Activated CD4-positive, alpha-beta T cell treated with anti-CD3 and anti-CD28 coated beads, Interleukin-2, amount 50 U/mL, for 48 hours (primary cell): ENCODE results near the gene GUCY1A1.
A peak's percentile ranks its signal among the peaks of the same experiment; 100 is the strongest.
"Not testable (repeated sequence)": the region's sequence is repeated elsewhere in the genome, so short reads cannot be mapped to it uniquely, and the experiment has no call there.

ENCODE experiments used
- DNase-seq, 2 experiments: peaks; one replicate each; pipeline ENCODE4 v3.0.0-alpha.2; 2020

The GUCY1A1 gene, protein sequence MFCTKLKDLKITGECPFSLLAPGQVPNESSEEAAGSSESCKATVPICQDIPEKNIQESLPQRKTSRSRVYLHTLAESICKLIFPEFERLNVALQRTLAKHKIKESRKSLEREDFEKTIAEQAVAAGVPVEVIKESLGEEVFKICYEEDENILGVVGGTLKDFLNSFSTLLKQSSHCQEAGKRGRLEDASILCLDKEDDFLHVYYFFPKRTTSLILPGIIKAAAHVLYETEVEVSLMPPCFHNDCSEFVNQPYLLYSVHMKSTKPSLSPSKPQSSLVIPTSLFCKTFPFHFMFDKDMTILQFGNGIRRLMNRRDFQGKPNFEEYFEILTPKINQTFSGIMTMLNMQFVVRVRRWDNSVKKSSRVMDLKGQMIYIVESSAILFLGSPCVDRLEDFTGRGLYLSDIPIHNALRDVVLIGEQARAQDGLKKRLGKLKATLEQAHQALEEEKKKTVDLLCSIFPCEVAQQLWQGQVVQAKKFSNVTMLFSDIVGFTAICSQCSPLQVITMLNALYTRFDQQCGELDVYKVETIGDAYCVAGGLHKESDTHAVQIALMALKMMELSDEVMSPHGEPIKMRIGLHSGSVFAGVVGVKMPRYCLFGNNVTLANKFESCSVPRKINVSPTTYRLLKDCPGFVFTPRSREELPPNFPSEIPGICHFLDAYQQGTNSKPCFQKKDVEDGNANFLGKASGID

DNA sequence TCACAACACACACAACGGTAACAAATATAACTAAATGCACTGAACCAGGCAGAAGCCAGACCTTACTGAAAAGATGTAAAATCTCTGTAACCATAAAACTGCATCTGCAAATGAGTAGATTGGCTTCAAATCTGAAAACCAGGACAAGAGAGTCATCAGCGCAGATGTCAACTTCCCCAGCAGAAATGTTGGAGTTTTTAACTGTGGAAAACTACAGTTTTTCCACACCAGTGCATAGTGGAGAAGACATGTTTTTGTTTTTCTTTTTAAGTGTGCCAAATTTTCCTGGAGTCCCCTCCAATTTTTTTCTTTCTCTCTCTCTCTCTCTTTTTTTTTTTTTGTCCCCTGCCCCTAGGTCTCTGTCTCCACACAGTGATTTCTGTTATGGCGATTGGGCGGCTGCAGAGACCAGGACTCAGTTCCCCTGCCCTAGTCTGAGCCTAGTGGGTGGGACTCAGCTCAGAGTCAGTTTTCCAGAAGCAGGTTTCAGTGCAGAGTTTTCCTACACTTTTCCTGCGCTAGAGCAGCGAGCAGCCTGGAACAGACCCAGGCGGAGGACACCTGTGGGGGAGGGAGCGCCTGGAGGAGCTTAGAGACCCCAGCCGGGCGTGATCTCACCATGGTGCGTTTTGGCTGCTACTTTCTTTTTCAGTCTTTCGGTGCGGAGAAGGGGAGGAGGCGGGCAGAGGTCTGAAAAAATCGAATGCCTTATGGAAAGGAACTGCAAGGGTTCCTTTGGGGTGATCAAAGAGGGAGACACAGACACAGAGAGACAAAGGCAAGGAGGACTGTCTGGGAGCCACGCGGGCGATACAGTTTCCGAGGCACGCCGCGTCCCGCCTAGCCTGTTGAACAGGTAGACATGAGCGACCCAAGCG is at the start of gene GUCY1A1:
Gene GUCY1A1, plus strand, starts transcription at position 505 of the 878 bp plus-strand sequence. CDS start 30,020 bp downstream, outside the sequence.
- peak in 1 of 2 experiments; percentile 0 for DNase-seq

DNA sequence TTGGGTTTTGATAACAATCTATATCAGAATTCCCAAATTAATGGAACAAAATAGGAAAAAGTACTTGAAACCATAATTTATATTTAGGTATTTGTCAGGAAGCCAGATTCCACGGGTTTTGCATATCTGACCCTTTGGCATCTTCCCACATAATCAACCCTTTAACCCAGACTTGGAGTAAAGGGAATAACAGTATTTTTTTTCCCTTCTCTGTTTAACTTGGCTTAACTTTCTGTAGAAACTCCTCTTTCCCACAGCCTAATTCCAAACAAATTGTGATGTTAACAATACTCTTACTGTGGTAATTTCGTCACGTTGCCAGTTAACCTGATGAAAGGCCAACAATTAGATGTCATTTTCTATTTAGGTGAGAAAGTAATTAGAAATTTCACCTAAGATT is 49.4 kb upstream of the GUCY1A1 start:
- no peak for DNase-seq

DNA sequence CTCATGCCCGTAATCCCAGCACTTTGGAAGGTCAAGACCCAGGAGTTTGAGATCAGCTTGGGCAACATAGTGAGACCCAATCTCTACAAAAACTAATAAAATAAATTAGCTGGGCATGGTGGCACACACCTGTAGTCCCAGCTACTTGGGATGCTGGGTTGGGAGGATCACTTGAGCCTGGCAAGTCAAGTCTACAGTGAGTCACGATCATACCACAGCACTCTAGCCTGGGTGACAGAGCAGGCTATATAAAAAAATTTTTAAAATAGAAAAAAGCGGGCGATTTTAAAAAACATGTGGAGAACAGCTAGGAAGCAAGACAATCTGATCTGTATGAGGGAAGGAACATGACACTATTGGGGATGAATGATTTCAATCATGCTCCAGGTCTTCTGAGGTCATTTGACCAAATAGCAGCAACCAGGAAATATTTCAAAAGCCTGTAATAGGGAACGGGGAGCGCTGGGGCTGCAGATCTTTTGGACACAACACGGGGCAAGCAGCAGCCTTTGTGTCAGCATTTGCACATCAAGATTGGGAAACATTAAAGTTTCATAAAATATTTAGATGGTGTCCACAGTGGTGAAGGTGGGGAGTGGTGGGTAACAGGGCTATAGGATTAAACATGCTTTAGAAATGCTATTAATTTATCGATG is 48.3 kb upstream of the GUCY1A1 start:
- DNase-seq = no peak

DNA sequence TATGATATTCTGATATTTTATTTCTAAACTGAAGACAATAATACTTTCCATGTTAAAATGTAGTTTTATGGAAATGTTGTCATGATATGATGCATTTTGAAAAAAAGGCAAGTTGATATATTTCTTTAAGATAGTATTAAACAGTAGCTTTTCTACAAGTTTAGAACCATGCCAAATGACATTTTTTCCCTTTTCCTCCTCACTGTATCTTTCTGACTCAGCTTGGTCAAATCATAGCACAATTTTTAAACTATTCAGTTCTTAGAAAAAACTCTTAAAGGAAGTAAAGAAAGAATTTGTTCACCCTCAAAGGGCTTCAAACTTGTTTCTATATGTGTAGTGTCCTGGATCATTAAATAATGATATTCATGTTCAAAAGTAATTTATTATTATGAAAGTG is 46.0 kb upstream of the GUCY1A1 start:
- no peak for DNase-seq

DNA sequence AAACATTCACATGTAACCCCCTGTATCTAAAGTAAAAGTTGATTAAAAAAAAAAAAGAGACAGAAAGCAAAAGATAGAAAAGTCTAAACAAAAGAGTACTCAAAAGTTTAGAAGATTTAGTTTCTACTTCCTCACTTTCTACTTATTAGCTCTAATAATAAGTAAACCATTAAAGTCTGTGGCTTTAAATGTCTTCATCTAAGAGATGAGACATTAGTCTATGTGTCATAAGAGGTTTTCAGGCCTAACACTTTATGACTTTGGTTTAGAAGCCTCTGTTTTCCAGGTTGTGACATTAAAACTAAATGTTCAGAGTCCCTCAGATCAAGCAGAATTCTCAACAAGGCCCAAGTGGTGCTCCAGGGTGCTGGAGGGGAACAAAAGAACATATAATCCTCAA is 42.2 kb upstream of the GUCY1A1 start:
- DNase-seq = no peak

DNA sequence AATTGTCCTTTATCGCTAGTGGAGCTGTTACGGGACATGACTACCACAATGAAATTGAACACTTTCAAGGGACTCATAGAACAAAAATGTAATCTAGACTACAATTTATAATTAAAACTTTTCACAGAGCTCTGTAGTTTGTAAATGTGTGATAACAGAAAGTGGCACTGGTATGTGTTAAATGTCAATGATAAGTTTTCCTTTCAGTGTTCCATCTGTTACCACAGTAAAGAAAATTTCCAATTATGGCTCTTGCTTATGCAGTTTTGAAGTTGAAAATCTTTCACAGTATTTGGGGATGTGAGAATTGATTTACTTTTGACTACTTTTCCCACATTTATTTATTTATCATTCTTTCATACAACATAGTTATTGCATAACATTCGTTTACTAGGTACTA is 40.1 kb upstream of the GUCY1A1 start:
- no peak for DNase-seq

DNA sequence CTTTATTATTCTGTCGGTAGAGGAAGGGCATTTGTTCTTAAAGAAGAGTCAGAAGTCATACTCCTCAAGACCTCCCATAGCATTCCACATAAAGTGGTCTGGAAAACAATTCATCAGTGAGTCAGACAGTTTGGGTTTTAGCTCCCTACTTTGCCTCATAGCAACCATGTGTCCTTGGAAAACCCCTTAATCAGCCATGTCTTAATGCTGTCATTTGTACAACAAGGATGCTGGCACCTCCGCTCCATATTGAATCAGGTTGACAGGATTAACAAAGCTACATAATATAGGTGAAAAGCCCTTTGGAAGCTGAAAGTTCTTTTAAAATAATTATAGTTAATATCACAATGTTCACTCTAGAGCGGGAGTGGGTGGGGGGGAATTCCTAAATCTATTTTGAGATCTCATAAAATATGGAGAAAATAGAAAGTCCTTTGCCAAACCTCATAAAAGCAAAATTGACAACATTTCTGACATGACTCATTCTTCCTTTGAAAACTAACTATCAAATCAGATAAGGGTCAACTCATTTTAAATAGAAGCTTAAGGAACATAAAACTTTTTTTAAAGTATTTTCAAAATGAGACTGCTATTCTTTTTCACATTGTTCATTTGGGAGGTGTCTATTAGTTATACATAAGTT is 37.3 kb upstream of the GUCY1A1 start:
- no peak for DNase-seq

DNA sequence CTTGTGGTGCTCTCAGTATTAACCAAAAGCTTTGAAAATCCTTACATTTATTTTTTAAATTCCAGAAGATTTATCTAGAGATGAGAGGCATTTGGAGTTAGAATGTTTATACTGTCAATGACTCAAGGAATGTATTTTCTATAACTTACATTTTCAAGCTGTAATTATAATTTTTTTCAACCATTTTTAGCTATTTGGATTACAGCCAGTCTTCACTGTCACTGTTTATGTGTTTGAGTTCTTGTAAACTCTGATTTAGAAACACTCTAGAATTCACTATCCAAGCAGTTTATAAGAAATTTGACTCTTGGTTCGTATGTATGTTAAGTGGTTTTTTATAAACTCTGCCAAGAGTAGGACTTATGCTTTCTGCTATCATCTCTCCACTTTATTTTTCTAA is 36.7 kb upstream of the GUCY1A1 start:
- DNase-seq = no peak

DNA sequence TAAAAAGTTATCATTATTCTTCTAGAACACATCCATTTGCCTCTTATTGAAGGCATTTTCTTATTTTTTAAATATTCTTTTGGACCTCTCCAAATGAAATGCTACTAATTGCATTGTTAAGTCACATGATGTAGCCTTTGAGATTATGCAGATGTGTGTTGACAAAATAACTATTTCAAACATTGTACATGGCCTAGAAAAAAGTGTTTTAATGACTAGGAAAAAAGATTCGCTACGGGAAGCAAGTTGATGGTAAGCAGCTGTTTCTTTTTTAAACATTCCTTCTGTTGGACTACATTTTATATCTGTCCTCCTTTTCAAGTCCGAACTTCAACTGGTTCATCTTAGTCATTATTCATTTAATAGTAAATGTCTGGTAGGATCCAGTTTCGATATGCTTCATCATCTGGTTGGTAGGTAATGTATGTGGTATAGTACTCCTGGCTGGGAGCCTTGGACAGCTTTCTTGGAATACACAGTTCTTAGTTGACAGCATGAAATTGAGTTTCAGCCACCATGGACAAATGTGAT is 34.3 kb upstream of the GUCY1A1 start:
- no peak for DNase-seq

DNA sequence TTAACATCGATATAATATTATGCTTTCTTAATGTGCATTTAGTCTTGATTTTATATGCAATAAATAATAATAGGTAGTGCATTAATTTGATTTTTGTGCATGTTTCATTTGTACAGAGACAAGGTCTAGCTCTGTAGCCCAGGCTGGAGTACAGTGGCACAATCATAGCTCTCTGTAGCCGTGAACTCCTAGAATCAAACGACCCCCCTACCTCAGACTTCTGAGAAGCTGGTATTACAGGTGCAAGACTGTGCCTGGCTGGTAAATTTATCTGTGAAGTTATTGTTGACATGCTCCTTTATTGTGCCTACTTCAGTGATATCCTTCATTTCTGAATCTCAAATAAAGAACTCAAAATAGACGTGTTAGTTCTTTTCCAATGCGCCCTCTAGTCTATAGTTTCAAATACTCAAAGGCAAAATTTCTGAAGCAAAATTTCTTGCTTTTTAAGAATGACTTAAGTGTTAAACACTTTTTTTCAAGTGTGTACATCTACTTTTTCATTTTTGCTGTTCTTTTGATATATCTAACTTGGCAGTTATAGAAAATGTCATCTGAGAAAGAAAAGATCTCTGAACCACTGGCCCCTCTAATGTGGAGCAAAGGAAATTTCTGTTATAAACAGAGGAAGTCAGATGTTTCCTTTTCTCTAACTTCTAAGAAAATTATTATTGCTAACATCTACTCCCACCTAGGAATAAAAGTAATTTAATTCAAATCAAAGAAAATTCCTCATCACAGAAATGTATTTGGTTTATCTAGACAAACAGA is 28.3 kb upstream of the GUCY1A1 start:
- DNase-seq = no peak

DNA sequence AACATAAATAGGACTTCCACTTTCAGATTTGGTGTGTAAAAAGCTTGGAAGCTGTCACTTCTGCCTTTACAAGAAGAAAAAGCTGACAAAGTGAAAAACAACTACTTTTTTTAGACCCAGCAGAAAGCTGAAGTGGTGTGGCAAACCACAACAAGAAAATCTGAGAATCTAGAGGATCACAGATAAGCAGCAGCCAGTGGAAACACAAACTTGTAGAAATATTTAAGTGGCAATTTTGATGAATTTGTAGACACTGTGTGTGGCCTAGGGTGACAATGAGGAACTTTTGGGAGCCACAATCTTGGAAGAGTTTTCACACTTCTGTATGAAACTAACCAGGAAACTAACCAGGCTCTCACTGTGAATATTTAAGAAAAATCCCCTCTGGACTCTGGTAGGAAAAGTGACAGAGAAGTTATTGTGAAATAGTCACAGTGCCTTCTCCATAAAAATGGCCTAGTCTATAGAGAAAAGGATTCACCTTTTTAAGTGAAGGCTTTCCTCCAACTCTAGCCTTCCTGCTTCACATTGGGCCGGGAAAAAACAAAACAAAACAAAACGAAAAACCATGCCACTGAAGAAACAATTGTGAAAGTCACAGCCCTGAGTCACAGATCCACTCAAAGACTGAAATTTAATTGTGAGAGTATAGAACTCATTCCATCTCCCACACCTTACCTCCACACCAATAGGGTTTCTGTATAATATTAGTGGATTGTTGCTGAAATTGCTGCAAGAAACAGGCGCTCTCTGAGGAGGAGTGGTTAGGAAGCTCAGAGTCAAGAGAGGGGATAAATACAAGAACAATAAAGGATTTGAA is 26.7 kb upstream of the GUCY1A1 start:
- DNase-seq = no peak

DNA sequence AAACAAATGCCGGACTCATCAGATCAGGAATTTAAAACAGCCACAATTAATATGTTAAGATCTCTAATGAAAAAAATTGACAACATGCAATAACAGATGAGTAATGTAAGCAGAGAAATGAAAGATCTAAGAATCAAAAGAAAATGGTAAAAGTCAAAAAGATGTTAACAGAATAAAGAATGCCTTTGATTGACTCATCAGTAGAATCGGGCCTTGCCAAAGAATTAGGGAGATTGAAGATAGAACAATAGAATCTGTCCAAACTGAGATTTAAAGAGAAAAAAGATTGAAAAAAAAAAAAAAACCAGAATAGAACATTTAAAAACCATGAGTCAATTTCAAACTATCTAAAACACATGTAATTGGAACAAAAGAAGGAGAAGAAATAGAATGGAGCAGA is 25.9 kb upstream of the GUCY1A1 start:
- DNase-seq = no peak

DNA sequence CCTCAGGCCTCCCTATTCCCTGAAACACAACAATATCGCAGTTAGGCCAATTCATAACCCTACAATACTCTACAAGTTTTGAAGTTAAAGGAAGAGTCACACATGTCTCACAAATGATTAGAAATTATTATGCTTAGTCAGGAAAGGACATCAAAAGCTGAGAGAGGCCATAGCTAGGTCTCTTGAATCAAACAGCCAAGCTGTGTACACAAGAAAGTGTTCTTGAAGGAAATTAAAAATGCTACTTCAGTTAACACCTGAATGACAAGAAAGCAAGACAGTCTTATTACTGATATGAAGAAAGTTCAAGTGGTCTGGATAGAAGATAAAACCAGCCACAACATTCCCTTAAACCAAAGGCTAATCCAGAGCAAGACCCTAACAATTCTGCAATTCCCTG is 23.6 kb upstream of the GUCY1A1 start:
- DNase-seq = no peak

DNA sequence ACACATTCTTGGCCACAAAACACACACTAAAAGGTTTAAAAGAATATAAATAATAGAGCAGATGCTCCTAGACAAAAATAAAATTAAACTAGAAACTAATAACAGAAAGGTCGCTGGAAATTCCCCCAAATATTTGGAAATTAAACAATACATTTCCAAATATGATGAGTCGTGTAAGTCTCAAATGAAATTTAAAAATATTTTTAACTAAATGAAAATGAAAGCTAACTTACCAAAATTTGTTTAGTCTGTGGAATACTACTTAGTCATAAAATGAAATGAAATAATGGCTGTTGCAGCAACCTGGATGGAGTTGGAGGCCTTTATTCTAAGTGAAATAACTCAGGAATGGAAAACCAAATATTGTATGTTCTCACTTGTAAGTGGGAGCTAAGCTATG is 20.6 kb upstream of the GUCY1A1 start:
- no peak for DNase-seq

DNA sequence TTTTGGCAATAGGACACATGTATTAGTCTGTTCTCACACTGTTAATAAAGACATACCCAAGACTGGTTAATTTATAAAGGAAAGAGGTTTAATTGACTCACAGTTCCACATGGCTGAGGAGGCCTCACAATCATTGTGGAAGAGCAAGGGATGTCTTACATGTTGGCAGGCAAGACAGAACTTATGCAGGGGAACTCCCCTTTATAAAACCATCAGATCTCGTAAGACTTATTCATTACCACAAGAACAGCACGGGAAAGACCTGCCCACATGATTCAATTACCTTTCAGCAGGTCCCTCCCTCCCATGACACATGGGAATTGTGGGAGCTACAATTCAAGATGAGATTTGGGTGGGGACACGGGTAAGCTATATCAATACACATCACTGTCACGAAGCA is 15.9 kb upstream of the GUCY1A1 start:
- DNase-seq = not testable (repeated sequence)

DNA sequence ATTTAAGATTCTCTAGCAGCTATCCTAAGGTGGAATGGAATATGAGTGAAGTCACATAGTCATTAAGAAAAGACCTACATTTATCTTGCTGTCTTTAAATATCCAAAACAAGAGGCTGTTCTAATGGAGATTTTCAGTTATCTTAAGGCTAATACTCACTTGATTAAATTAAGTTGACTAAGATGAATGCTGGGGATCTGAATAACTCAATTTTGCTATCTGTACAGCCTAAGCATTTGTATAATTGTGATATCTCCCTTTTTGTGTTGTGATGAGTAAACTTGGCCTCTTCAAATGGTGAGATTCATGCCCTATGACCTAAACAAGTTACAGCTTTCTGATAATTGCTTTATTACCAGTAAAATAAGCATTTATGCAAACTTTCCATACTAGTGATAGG is 13.6 kb upstream of the GUCY1A1 start:
- DNase-seq = no peak

DNA sequence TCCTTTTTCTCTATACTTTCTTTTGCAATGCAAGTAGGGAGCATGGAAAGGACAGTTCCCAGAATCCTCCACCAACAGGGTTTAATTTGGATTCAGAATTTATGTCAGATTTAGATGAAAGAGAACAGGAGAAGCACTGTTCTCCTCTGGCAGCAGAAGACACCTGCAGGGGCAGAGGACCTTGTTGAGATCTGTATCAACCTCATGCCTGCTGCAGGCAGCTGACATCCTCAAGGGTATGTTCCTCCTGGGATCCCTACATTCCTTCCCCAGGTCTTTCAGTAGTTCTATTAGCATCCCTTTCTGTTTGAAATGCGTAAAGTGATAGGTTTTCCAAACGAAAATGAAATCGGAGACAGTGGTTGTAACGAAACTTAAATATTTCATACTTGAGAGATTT is 10.6 kb upstream of the GUCY1A1 start:
- no peak for DNase-seq

DNA sequence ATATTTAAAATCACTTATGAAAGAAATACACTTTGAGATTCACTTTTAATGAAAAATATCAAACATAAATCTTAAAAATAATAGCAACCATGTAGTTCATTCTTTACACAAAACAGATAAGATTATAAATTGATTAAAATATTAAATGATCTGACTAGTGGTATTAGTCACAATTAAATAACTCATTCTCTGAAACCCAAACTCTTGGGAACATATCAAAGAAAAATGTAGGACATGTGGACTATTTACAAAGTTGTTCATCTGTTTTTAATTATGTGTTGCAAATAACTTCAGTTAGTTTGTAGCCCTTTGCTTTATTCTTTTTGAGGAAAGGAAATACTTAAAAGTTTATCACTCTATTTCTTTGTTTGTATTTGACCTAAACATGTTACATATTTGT is 9.5 kb upstream of the GUCY1A1 start:
- no peak for DNase-seq

DNA sequence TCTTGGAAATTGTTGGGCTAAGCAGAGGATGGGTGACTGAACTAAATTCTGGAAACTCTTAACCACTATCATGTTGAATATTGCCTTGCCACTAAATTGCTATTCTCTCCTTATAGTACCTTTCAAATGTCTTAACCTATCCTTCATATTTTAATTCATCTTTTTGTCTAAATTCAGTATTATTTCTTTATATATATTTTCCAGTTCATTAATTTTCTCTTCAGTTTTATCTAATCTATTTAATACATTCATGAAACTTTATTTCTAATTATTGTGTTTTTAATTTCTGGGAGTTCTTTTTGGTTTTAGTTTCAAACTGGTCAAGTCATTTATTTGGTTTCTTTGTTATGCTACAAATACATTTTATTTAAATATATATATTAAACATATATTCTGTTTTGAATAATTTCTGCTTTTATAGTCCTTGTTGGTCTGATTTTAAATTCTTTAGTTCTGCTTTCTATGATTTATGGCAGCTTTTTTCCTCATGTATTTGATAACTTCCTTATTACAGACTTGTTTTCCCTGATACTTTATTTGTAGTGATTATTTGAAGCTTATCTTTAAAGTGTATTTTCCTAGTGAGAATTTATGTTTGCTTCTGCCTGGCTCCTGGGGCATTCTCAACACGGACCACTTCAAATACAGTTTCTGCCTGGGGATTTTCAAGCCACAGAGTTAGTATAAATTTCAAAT is 8.5 kb upstream of the GUCY1A1 start:
- DNase-seq = no peak

DNA sequence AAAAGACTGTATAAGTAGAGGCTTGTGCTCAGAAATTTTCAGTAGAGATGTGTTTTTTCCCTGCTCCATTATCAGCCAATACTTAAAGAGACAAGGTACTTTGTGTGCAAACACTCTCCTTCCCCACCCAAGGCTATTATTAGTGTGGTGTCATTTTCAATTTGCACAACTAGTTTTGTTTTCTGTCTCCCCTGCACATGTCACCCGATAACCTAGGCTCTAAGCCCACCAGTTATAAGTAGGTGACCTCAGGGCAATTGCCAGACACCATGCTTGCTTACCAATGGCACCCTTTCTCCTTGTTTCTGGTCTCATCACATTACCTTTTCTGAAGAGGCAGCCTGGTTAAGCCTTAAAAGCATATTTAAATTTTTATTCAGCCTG is 8.0 kb upstream of the GUCY1A1 start:
- DNase-seq = no peak
